GM18951 (cell line): ENCODE results near the gene PLCXD3.
"Not testable (repeated sequence)": the region's sequence is repeated elsewhere in the genome, so short reads cannot be mapped to it uniquely, and the experiment has no call there.

Experiments
- POLR2A ChIP-seq: IDR thresholded peaks from 4 replicates; pipeline ENCODE4 v1.6.1; 2011; ENCODE audit warnings: mild to moderate bottlenecking; ENCODE audit not compliant: insufficient read length, insufficient read depth; ENCODE audit errors: extremely low read depth
- in situ Hi-C: fragments of 300-500 bp; cut with MboI; formaldehyde crosslinking; loops from one replicate; pipeline ENCODE4 v1.12.0; 2022; ENCODE audit warnings: low sequenced_read_pairs, mixed read lengths, inconsistent platforms; ENCODE audit not compliant: unreplicated experiment

PLCXD3 gene

GRCh38 chr5:41338136-41338675, 172.2 kb downstream of the PLCXD3 start:
- in situ Hi-C loops = no loop called here
- no peak for TF ChIP-seq POLR2A

- no peak for TF ChIP-seq POLR2A
- in situ Hi-C loops = no loop called here
Observed at GRCh38 chr5:41337724-41338123, 172.7 kb downstream of the PLCXD3 start.

GRCh38 chr5:41337216-41337615, 173.2 kb downstream of the PLCXD3 start:
- TF ChIP-seq POLR2A = no peak
- in situ Hi-C loops = no loop called here

- in situ Hi-C loops = no loop called here
- TF ChIP-seq POLR2A = no peak
Observed at GRCh38 chr5:41336471-41336870, 173.9 kb downstream of the PLCXD3 start.

- no peak for TF ChIP-seq POLR2A
- in situ Hi-C loops = no loop called here
Observed at GRCh38 chr5:41335596-41336181, 174.7 kb downstream of the PLCXD3 start.

- no peak for TF ChIP-seq POLR2A
- in situ Hi-C loops = no loop called here
Observed at GRCh38 chr5:41334758-41335157, 175.6 kb downstream of the PLCXD3 start.

- in situ Hi-C loops = no loop called here
- TF ChIP-seq POLR2A = no peak
Observed at GRCh38 chr5:41334221-41334620, 176.2 kb downstream of the PLCXD3 start.

GRCh38 chr5:41325074-41325473, 185.3 kb downstream of the PLCXD3 start:
- in situ Hi-C loops = no loop called here
- TF ChIP-seq POLR2A = no peak

GRCh38 chr5:41322826-41323225, 187.6 kb downstream of the PLCXD3 start:
- in situ Hi-C loops = not testable (repeated sequence)

GRCh38 chr5:41312478-41313060, 197.8 kb downstream of the PLCXD3 start:
- TF ChIP-seq POLR2A = no peak

GRCh38 chr5:41312066-41312465, 198.3 kb downstream of the PLCXD3 start:
- in situ Hi-C loops = no loop called here

More at GRCh38 chr5:41312478-41313060, 197.8 kb downstream of the PLCXD3 start:
- in situ Hi-C loops = no loop called here

GRCh38 chr5:41309275-41309674, 201.1 kb downstream of the PLCXD3 start:
- in situ Hi-C loops = no loop called here
- TF ChIP-seq POLR2A = no peak

More at GRCh38 chr5:41312066-41312465, 198.3 kb downstream of the PLCXD3 start:
- no peak for TF ChIP-seq POLR2A

GRCh38 chr5:41306005-41306404, 204.4 kb downstream of the PLCXD3 start:
- in situ Hi-C loops = no loop called here
- TF ChIP-seq POLR2A = no peak

- no peak for TF ChIP-seq POLR2A
- in situ Hi-C loops = no loop called here
Observed at GRCh38 chr5:41305056-41305455, 205.3 kb downstream of the PLCXD3 start.

- no peak for TF ChIP-seq POLR2A
- in situ Hi-C loops = no loop called here
Observed at GRCh38 chr5:41296066-41296465, 214.3 kb downstream of the PLCXD3 start.

GRCh38 chr5:41291323-41291722, 219.1 kb downstream of the PLCXD3 start:
- TF ChIP-seq POLR2A = no peak

More at GRCh38 chr5:41291323-41291722, 219.1 kb downstream of the PLCXD3 start:
- in situ Hi-C loops = no loop called here
